ENCODE measurements around the gene ARHGAP36.

Gene ARHGAP36

GRCh38 chrX:131045726-131046125 lies 12.4 kb upstream of the ARHGAP36 start:
- Histone ChIP-seq H3K27ac (no peak overlapping the region), H3K4me3 (no peak overlapping the region), H3K9ac (ENCODE audit: insufficient read length) (no peak overlapping the region), H3K9me3 (ENCODE audit: low read depth, low read length) (no peaks in the 10 kb centered on the region), H3K36me3 (ENCODE audit: insufficient read depth, low read length) (no peaks in the 10 kb centered on the region)
- no peak for DNase-seq (ENCODE audit: low read depth, low spot score)
- no peak for TF ChIP-seq FOXP2 (optimal IDR thresholded peaks at IDR 0.05; ENCODE audit: control extremely low read depth, extremely low read length, insufficient read depth)
- TF ChIP-seq POLR2AphosphoS5 (IDR thresholded peaks at IDR 0.05; ENCODE audit: borderline replicate concordance, low read depth, low read length), result no peak
- TF ChIP-seq EZH2 (IDR thresholded peaks at IDR 0.05), result no peak

- Histone ChIP-seq H3K9ac (ENCODE audit: insufficient read length) (no peak overlapping the region), H3K4me3 (no peak overlapping the region), H3K27ac (no peak overlapping the region), H3K36me3 (ENCODE audit: insufficient read depth, low read length) (no peaks in the 10 kb centered on the region), H3K9me3 (ENCODE audit: low read depth, low read length) (no peaks in the 10 kb centered on the region)
- TF ChIP-seq POLR2AphosphoS5 (IDR thresholded peaks at IDR 0.05; ENCODE audit: borderline replicate concordance, low read depth, low read length), result no peak
- no peak for TF ChIP-seq FOXP2 (optimal IDR thresholded peaks at IDR 0.05; ENCODE audit: control extremely low read depth, extremely low read length, insufficient read depth)
- no peak for TF ChIP-seq EZH2 (IDR thresholded peaks at IDR 0.05)
- DNase-seq (ENCODE audit: low read depth, low spot score), result no peak
Measured at GRCh38 chrX:131046596-131046995, 11.6 kb upstream of the ARHGAP36 start.

GRCh38 chrX:131047180-131047579 lies 11.0 kb upstream of the ARHGAP36 start:
- no peak overlapping the region for H3K9ac ChIP-seq (ENCODE audit: insufficient read length)
- TF ChIP-seq FOXP2 (optimal IDR thresholded peaks at IDR 0.05; ENCODE audit: control extremely low read depth, extremely low read length, insufficient read depth) (no peak), EZH2 (IDR thresholded peaks at IDR 0.05) (no peak), POLR2AphosphoS5 (IDR thresholded peaks at IDR 0.05; ENCODE audit: borderline replicate concordance, low read depth, low read length) (no peak)
- no peaks in the 10 kb centered on the region for H3K36me3 ChIP-seq (ENCODE audit: insufficient read depth, low read length)
- no peak overlapping the region for H3K27ac ChIP-seq
- no peak for DNase-seq (ENCODE audit: low read depth, low spot score)
- no peak overlapping the region for H3K4me3 ChIP-seq
- H3K9me3 ChIP-seq (ENCODE audit: low read depth, low read length), result no peaks in the 10 kb centered on the region

- no peak overlapping the region for H3K27ac ChIP-seq
- H3K36me3 ChIP-seq (ENCODE audit: insufficient read depth, low read length), result no peaks in the 10 kb centered on the region
- H3K4me3 ChIP-seq, result no peak overlapping the region
- DNase-seq (ENCODE audit: low read depth, low spot score), result no peak
- H3K9ac ChIP-seq (ENCODE audit: insufficient read length), result no peak overlapping the region
- H3K9me3 ChIP-seq (ENCODE audit: low read depth, low read length), result no peaks in the 10 kb centered on the region
- TF ChIP-seq FOXP2 (optimal IDR thresholded peaks at IDR 0.05; ENCODE audit: control extremely low read depth, extremely low read length, insufficient read depth) (no peak), EZH2 (IDR thresholded peaks at IDR 0.05) (no peak), POLR2AphosphoS5 (IDR thresholded peaks at IDR 0.05; ENCODE audit: borderline replicate concordance, low read depth, low read length) (no peak)
Measured at GRCh38 chrX:131053076-131053475, 5.1 kb upstream of the ARHGAP36 start.

GRCh38 chrX:131054906-131055305 lies 3.2 kb upstream of the ARHGAP36 start:
- H3K9ac ChIP-seq (ENCODE audit: insufficient read length), result no peak overlapping the region
- no peaks in the 10 kb centered on the region for H3K9me3 ChIP-seq (ENCODE audit: low read depth, low read length)
- no peak overlapping the region for H3K4me3 ChIP-seq
- no peak for DNase-seq (ENCODE audit: low read depth, low spot score)
- no peak for TF ChIP-seq EZH2 (IDR thresholded peaks at IDR 0.05)
- TF ChIP-seq POLR2AphosphoS5 (IDR thresholded peaks at IDR 0.05; ENCODE audit: borderline replicate concordance, low read depth, low read length), result no peak
- TF ChIP-seq FOXP2 (optimal IDR thresholded peaks at IDR 0.05; ENCODE audit: control extremely low read depth, extremely low read length, insufficient read depth), result no peak
- H3K27ac ChIP-seq, result no peak overlapping the region
- no peaks in the 10 kb centered on the region for H3K36me3 ChIP-seq (ENCODE audit: insufficient read depth, low read length)

- DNase-seq (ENCODE audit: low read depth, low spot score), result no peak
- Histone ChIP-seq H3K4me3 (no peak overlapping the region), H3K27ac (no peak overlapping the region), H3K9me3 (ENCODE audit: low read depth, low read length) (no peaks in the 10 kb centered on the region), H3K9ac (ENCODE audit: insufficient read length) (no peak overlapping the region), H3K36me3 (ENCODE audit: insufficient read depth, low read length) (no peaks in the 10 kb centered on the region)
- TF ChIP-seq EZH2 (IDR thresholded peaks at IDR 0.05), result no peak
- TF ChIP-seq FOXP2 (optimal IDR thresholded peaks at IDR 0.05; ENCODE audit: control extremely low read depth, extremely low read length, insufficient read depth), result no peak
- no peak for TF ChIP-seq POLR2AphosphoS5 (IDR thresholded peaks at IDR 0.05; ENCODE audit: borderline replicate concordance, low read depth, low read length)
Measured at GRCh38 chrX:131057706-131058105, 440 bp upstream of the ARHGAP36 start.

GRCh38 chrX:131059246-131059645 lies 1.1 kb downstream of the ARHGAP36 start:
- no peak for DNase-seq (ENCODE audit: low read depth, low spot score)
- TF ChIP-seq FOXP2 (optimal IDR thresholded peaks at IDR 0.05; ENCODE audit: control extremely low read depth, extremely low read length, insufficient read depth), result no peak
- TF ChIP-seq POLR2AphosphoS5 (IDR thresholded peaks at IDR 0.05; ENCODE audit: borderline replicate concordance, low read depth, low read length), result no peak
- no peak for TF ChIP-seq EZH2 (IDR thresholded peaks at IDR 0.05)
- no peak overlapping the region for H3K4me3 ChIP-seq
- H3K9ac ChIP-seq (ENCODE audit: insufficient read length), result no peak overlapping the region
- no peaks in the 10 kb centered on the region for H3K9me3 ChIP-seq (ENCODE audit: low read depth, low read length)
- H3K27ac ChIP-seq, result no peak overlapping the region
- no peaks in the 10 kb centered on the region for H3K36me3 ChIP-seq (ENCODE audit: insufficient read depth, low read length)

GRCh38 chrX:131060147-131060546 lies 2.0 kb downstream of the ARHGAP36 start:
- DNase-seq (ENCODE audit: low read depth, low spot score), result no peak
- no peak overlapping the region for H3K27ac ChIP-seq
- TF ChIP-seq POLR2AphosphoS5 (IDR thresholded peaks at IDR 0.05; ENCODE audit: borderline replicate concordance, low read depth, low read length) (no peak), EZH2 (IDR thresholded peaks at IDR 0.05) (no peak), FOXP2 (optimal IDR thresholded peaks at IDR 0.05; ENCODE audit: control extremely low read depth, extremely low read length, insufficient read depth) (no peak)
- H3K36me3 ChIP-seq (ENCODE audit: insufficient read depth, low read length), result no peaks in the 10 kb centered on the region
- no peak overlapping the region for H3K4me3 ChIP-seq
- no peaks in the 10 kb centered on the region for H3K9me3 ChIP-seq (ENCODE audit: low read depth, low read length)
- H3K9ac ChIP-seq (ENCODE audit: insufficient read length), result no peak overlapping the region

GRCh38 chrX:131061306-131061705 lies 3.2 kb downstream of the ARHGAP36 start:
- Histone ChIP-seq H3K9ac (ENCODE audit: insufficient read length) (no peak overlapping the region), H3K36me3 (ENCODE audit: insufficient read depth, low read length) (no peaks in the 10 kb centered on the region), H3K9me3 (ENCODE audit: low read depth, low read length) (no peaks in the 10 kb centered on the region), H3K27ac (no peak overlapping the region), H3K4me3 (no peak overlapping the region)
- DNase-seq (ENCODE audit: low read depth, low spot score), result no peak
- no peak for TF ChIP-seq FOXP2 (optimal IDR thresholded peaks at IDR 0.05; ENCODE audit: control extremely low read depth, extremely low read length, insufficient read depth)
- no peak for TF ChIP-seq EZH2 (IDR thresholded peaks at IDR 0.05)
- TF ChIP-seq POLR2AphosphoS5 (IDR thresholded peaks at IDR 0.05; ENCODE audit: borderline replicate concordance, low read depth, low read length), result no peak

Measured in SK-N-MC (cell line).